ENCODE measurements around the gene TNRC6C.

Gene TNRC6C

GRCh38 chr17:78124081-78124835, 165.8 kb downstream of the TNRC6C start:
- DNase-seq (ENCODE audit: low read depth), result no peak
- no peak for TF ChIP-seq CTCF (IDR thresholded peaks at IDR 0.05; ENCODE audit: control insufficient read depth, insufficient read depth, low read depth, low read length, missing control alignments)
- H3K4me3 ChIP-seq (ENCODE audit: control insufficient read depth, low read depth, low read length), result no peak overlapping the region

GRCh38 chr17:78124836-78125137, 166.3 kb downstream of the TNRC6C start:
- no peak for TF ChIP-seq CTCF (IDR thresholded peaks at IDR 0.05; ENCODE audit: control insufficient read depth, insufficient read depth, low read depth, low read length, missing control alignments)
- no peak overlapping the region for H3K4me3 ChIP-seq (ENCODE audit: control insufficient read depth, low read depth, low read length)
- DNase-seq (ENCODE audit: low read depth), result no peak

GRCh38 chr17:78125138-78125913, 166.8 kb downstream of the TNRC6C start:
- DNase-seq (ENCODE audit: low read depth), result no peak
- H3K4me3 ChIP-seq (ENCODE audit: control insufficient read depth, low read depth, low read length), result no peak overlapping the region
- TF ChIP-seq CTCF (IDR thresholded peaks at IDR 0.05; ENCODE audit: control insufficient read depth, insufficient read depth, low read depth, low read length, missing control alignments), result no peak

GRCh38 chr17:78125976-78126894, 167.7 kb downstream of the TNRC6C start:
- no peak overlapping the region for H3K4me3 ChIP-seq (ENCODE audit: control insufficient read depth, low read depth, low read length)
- TF ChIP-seq CTCF (IDR thresholded peaks at IDR 0.05; ENCODE audit: control insufficient read depth, insufficient read depth, low read depth, low read length, missing control alignments), result no peak
- no peak for DNase-seq (ENCODE audit: low read depth)

GRCh38 chr17:78126895-78127238, 168.4 kb downstream of the TNRC6C start:
- no peak overlapping the region for H3K4me3 ChIP-seq (ENCODE audit: control insufficient read depth, low read depth, low read length)
- TF ChIP-seq CTCF (IDR thresholded peaks at IDR 0.05; ENCODE audit: control insufficient read depth, insufficient read depth, low read depth, low read length, missing control alignments), result no peak
- no peak for DNase-seq (ENCODE audit: low read depth)

- no peak for DNase-seq (ENCODE audit: low read depth)
- no peak for TF ChIP-seq CTCF (IDR thresholded peaks at IDR 0.05; ENCODE audit: control insufficient read depth, insufficient read depth, low read depth, low read length, missing control alignments)
- H3K4me3 ChIP-seq (ENCODE audit: control insufficient read depth, low read depth, low read length), result no peak overlapping the region
Observed at GRCh38 chr17:78127239-78127887, 168.9 kb downstream of the TNRC6C start.
